ENCODE measurements around the gene TBC1D19.

- no peak for TF ChIP-seq CTCF (conservative IDR thresholded peaks at IDR 0.05; ENCODE audit: low read depth, low read length)
- TF ChIP-seq EZH2phosphoT487 (IDR thresholded peaks at IDR 0.05; ENCODE audit: borderline replicate concordance, low read length): no peak
- TF ChIP-seq EZH2 (IDR thresholded peaks at IDR 0.05; ENCODE audit: low read length, unreplicated experiment): no peak
Observed at GRCh38 chr4:26751004-26751403, 167.1 kb downstream of the TBC1D19 start.

Measured in PC-3 (cell line).